HepG2 (cell line): Measurements from ENCODE around the gene RPL18. TPM values are rescaled to one million over a fixed set of nuclear protein-coding genes. Genes with fewer than 3 reads are reported as not detected.

Experiments used
- ARNTL ChIP-seq: sonication (generic); formaldehyde crosslinking; IDR thresholded peaks from 2 replicates; pipeline ENCODE4 v1.4.0; 2020; ENCODE audit warnings: mild to moderate bottlenecking, missing genetic modification reagents
- ELF4 ChIP-seq: sonication (generic); formaldehyde crosslinking; IDR thresholded peaks from 2 replicates; pipeline ENCODE4 v1.5.0; 2020; ENCODE audit warnings: missing genetic modification reagents, mild to moderate bottlenecking, moderate library complexity, borderline replicate concordance
- FOXJ3 ChIP-seq: sonication (generic); formaldehyde crosslinking; IDR thresholded peaks from 2 replicates; pipeline ENCODE4 v1.4.0; 2020; ENCODE audit warnings: missing genetic modification reagents, mild to moderate bottlenecking, borderline replicate concordance
- GZF1 ChIP-seq: sonication (generic); formaldehyde crosslinking; IDR thresholded peaks from 2 replicates; pipeline ENCODE4 v1.5.1; 2020; ENCODE audit warnings: mild to moderate bottlenecking, missing genetic modification reagents
- HNRNPH1 ChIP-seq: fragments of 200-400 bp; formaldehyde crosslinking; optimal IDR thresholded peaks from 2 replicates; pipeline ENCODE3; 2017; ENCODE audit warnings: mild to moderate bottlenecking, low read depth, low read length
- HNRNPLL ChIP-seq: fragments of 200-400 bp; formaldehyde crosslinking; IDR thresholded peaks from 2 replicates; pipeline ENCODE4 v1.6.1; 2017; ENCODE audit warnings: mild to moderate bottlenecking, low read depth, low read length; ENCODE audit not compliant: poor library complexity, severe bottlenecking
- KDM5B ChIP-seq: sonication (generic); formaldehyde crosslinking; IDR thresholded peaks from 2 replicates; pipeline ENCODE4 v1.4.0; 2020; ENCODE audit warnings: missing genetic modification reagents, mild to moderate bottlenecking, borderline replicate concordance
- KLF11 ChIP-seq: IDR thresholded peaks from 2 replicates; pipeline ENCODE4 v1.6.1; 2016; ENCODE audit warnings: missing compliant biosample characterization
- KLF13 ChIP-seq: sonication (generic); formaldehyde crosslinking; IDR thresholded peaks from 2 replicates; pipeline ENCODE4 v1.4.0; 2020; ENCODE audit warnings: mild to moderate bottlenecking, missing genetic modification reagents
- KLF16 ChIP-seq, 2 experiments: sonication (generic) in 1 of 2; formaldehyde crosslinking in 1 of 2; IDR thresholded peaks; 2 replicates each; pipeline versions ENCODE4 v1.6.1 to v1.8.0; 2016 to 2023; ENCODE audit warnings: missing genetic modification reagents in 2 of 2, missing compliant biosample characterization in 1 of 2
- KMT2B ChIP-seq: IDR thresholded peaks from 2 replicates; pipeline ENCODE4 v1.6.1; 2016; ENCODE audit warnings: missing genetic modification reagents, missing compliant biosample characterization
- PHB2 ChIP-seq: fragments of 450-650 bp; IDR thresholded peaks from 2 replicates; pipeline ENCODE4 v1.6.1; 2018; ENCODE audit not compliant: partially characterized antibody
- PITX1 ChIP-seq: sonication (generic); formaldehyde crosslinking; IDR thresholded peaks from 2 replicates; pipeline ENCODE4 v1.5.1; 2020; ENCODE audit warnings: mild to moderate bottlenecking, missing genetic modification reagents
- RAD51 ChIP-seq: fragments of 450-650 bp; IDR thresholded peaks from 2 replicates; pipeline ENCODE4 v1.6.1; 2016; ENCODE audit warnings: borderline replicate concordance
- RARG ChIP-seq: sonication (generic); formaldehyde crosslinking; IDR thresholded peaks from 2 replicates; pipeline ENCODE4 v1.4.0; 2020; ENCODE audit warnings: low read depth, mild to moderate bottlenecking, missing genetic modification reagents
- TBX3 ChIP-seq: fragments of 450-650 bp; IDR thresholded peaks from 2 replicates; pipeline ENCODE4 v1.6.1; 2017; ENCODE audit warnings: antibody characterized with exemption, mild to moderate bottlenecking, inconsistent platforms, borderline replicate concordance
- TEAD2 ChIP-seq: sonication (generic); formaldehyde crosslinking; IDR thresholded peaks from 2 replicates; pipeline ENCODE4 v1.9.0; 2021; ENCODE audit warnings: missing genetic modification reagents
- THYN1 ChIP-seq: sonication (generic); formaldehyde crosslinking; IDR thresholded peaks from 2 replicates; pipeline ENCODE4 v1.8.1; 2023; ENCODE audit warnings: low read depth, mild to moderate bottlenecking, moderate library complexity, missing genetic modification reagents, borderline replicate concordance
- ZBTB3 ChIP-seq: sonication (generic); formaldehyde crosslinking; IDR thresholded peaks from 2 replicates; pipeline ENCODE4 v1.4.0; 2020; ENCODE audit warnings: low read depth, mild to moderate bottlenecking, moderate library complexity, missing genetic modification reagents, borderline replicate concordance
- ZNF354B ChIP-seq: sonication (generic); formaldehyde crosslinking; IDR thresholded peaks from 2 replicates; pipeline ENCODE4 v1.8.0; 2022; ENCODE audit warnings: mild to moderate bottlenecking, missing genetic modification reagents
- ZNF569 ChIP-seq: sonication (generic); formaldehyde crosslinking; IDR thresholded peaks from 2 replicates; pipeline ENCODE4 v1.5.0; 2020; ENCODE audit warnings: mild to moderate bottlenecking, missing genetic modification reagents, moderate library complexity, borderline replicate concordance
- polyA plus RNA-seq, 8 experiments: library from polyadenylated mRNA; depleted of rRNA in 3 of 8; stranded (reverse) in 7 of 8; unstranded in 1 of 8; fragments of >200 nt; fragmentation: Illumina TruSeq in 4 of 8; extraction: Trizol in 4 of 8; gene quantifications; 2 replicates each; pipeline versions ENCODE4 v1.2.1 to v1.2.3, GENCODE V29; 2011 to 2016; ENCODE audit warnings: low read depth in 4 of 8, missing spikeins in 1 of 8, mixed read lengths in 1 of 8; ENCODE audit not compliant: insufficient read depth in 1 of 8
- total RNA-seq, 5 experiments: library from RNA; depleted of rRNA; stranded (reverse); fragments of >200 nt; fragmentation: Illumina TruSeq; extraction: Trizol; gene quantifications; 2 replicates each; pipeline ENCODE4 v1.2.3, GENCODE V29; 2016; ENCODE audit warnings: low read depth in 1 of 5
- TF ChIP-seq, protein P1 (sequence below): sonication (generic); formaldehyde crosslinking; IDR thresholded peaks from 2 replicates; pipeline ENCODE4 v1.4.0; 2020; ENCODE audit warnings: missing genetic modification reagents
- TF ChIP-seq, protein P2 (sequence below): sonication (generic); formaldehyde crosslinking; conservative IDR thresholded peaks from 2 replicates; pipeline ENCODE4 v1.4.0; 2020; ENCODE audit warnings: mild to moderate bottlenecking, missing genetic modification reagents, moderate library complexity
- TF ChIP-seq, protein P3 (sequence below): sonication (generic); formaldehyde crosslinking; IDR thresholded peaks from 2 replicates; pipeline ENCODE4 v1.4.0; 2020; ENCODE audit warnings: missing genetic modification reagents, mild to moderate bottlenecking, borderline replicate concordance

Gene RPL18
- total and polyA plus RNA-seq, 2 of the 13 experiments (the other 11 are each of a cell fraction or from before 2014, with no cell fraction given): 1,485 to 1,639 TPM

DNA sequence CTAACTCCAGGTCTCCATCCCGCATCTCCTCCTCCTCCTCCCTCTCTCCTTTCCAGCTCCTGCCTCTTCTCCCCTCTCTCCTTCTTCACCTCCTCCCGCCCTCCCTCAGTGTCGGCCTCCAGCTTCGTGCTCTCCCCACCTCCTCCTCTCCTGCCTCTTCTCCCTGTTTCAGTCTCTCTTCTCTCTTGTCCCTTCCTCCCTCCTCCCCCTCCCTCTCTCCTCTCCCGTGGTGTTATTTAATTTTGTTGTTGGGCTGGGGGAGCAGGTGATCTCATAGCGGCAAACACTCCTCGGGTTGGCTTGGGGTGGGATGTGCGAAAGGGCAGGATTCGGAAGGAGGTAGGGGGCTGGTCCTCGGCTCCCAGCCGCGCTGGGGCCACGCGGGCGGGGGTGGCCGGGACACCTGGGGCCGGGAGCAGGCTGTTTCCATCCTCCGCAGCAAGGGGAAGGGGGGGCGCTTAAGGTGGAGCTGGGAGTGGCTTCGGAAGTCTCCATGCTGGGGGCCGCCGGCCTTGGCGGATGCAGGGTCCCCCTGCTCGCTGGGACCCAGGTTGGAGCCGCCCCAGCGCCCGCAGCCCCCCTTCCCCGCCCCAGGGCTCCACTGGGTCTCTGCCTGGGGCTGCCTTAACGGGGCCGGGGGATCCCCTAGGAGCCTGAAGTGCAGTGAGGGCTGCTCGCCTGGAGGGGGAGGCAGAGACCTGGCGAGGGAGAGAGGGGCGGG, 27.2 kb upstream of the RPL18 start, which contains the start of gene CA11 (continued):
- TF ChIP-seq THYN1 (no peak), ELF4 (CRISPR knock-in tag) (no peak), HNRNPLL (peak; percentile 46), KMT2B (no peak), ZBTB3 (CRISPR knock-in tag) (no peak), PHB2 (no peak), GZF1 (CRISPR knock-in tag) (no peak), KDM5B (CRISPR knock-in tag) (peak; percentile 55; the same call in 1 of the 2 replicates), ZNF354B (CRISPR knock-in tag) (no peak), FOXJ3 (CRISPR knock-in tag) (no peak), HNRNPH1 (no peak), ARNTL (CRISPR knock-in tag) (peak; percentile 82), KLF13 (CRISPR knock-in tag) (no peak), RARG (CRISPR knock-in tag) (no peak), RAD51 (no peak), TEAD2 (no peak), KLF11 (CRISPR knock-in tag) (no peak), TBX3 (no peak), PITX1 (peak; percentile 20; the same call in 1 of the 2 replicates), ZNF569 (CRISPR knock-in tag) (no peak), KLF16 (CRISPR knock-in tag; IDR thresholded peaks at IDR 0.05) (peak in 1 of 2 experiments; percentile 58; a peak in 1 of 4 replicates)
- TF ChIP-seq, protein P1, sequence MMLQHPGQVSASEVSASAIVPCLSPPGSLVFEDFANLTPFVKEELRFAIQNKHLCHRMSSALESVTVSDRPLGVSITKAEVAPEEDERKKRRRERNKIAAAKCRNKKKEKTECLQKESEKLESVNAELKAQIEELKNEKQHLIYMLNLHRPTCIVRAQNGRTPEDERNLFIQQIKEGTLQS (CRISPR knock-in tag): no peak
- TF ChIP-seq, protein P2, sequence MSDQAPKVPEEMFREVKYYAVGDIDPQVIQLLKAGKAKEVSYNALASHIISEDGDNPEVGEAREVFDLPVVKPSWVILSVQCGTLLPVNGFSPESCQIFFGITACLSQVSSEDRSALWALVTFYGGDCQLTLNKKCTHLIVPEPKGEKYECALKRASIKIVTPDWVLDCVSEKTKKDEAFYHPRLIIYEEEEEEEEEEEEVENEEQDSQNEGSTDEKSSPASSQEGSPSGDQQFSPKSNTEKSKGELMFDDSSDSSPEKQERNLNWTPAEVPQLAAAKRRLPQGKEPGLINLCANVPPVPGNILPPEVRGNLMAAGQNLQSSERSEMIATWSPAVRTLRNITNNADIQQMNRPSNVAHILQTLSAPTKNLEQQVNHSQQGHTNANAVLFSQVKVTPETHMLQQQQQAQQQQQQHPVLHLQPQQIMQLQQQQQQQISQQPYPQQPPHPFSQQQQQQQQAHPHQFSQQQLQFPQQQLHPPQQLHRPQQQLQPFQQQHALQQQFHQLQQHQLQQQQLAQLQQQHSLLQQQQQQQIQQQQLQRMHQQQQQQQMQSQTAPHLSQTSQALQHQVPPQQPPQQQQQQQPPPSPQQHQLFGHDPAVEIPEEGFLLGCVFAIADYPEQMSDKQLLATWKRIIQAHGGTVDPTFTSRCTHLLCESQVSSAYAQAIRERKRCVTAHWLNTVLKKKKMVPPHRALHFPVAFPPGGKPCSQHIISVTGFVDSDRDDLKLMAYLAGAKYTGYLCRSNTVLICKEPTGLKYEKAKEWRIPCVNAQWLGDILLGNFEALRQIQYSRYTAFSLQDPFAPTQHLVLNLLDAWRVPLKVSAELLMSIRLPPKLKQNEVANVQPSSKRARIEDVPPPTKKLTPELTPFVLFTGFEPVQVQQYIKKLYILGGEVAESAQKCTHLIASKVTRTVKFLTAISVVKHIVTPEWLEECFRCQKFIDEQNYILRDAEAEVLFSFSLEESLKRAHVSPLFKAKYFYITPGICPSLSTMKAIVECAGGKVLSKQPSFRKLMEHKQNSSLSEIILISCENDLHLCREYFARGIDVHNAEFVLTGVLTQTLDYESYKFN (CRISPR knock-in tag): 0 out of 2 replicates have a peak, but pooled peaks have one; percentile 14
- TF ChIP-seq, protein P3, sequence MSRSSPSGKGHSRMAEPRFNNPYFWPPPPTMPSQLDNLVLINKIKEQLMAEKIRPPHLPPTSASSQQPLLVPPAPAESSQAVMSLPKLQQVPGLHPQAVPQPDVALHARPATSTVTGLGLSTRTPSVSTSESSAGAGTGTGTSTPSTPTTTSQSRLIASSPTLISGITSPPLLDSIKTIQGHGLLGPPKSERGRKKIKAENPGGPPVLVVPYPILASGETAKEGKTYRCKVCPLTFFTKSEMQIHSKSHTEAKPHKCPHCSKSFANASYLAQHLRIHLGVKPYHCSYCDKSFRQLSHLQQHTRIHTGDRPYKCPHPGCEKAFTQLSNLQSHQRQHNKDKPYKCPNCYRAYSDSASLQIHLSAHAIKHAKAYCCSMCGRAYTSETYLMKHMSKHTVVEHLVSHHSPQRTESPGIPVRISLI (CRISPR knock-in tag): no peak
